ENCODE measurements around the gene IQSEC1. TPM values are rescaled to one million over a fixed set of nuclear protein-coding genes. Genes with fewer than 3 reads are reported as not detected.

IQSEC1 gene
- polyA plus RNA-seq, 1 experiment = 3.6 TPM

- ChIA-PET CTCF (no interaction called here), POLR2A (no interaction called here)
- TF ChIP-seq CTCF (IDR thresholded peaks at IDR 0.05; ENCODE audit: low read depth, low read length) = no peak
- no peaks in the 10 kb centered on the region for H3K9me3 ChIP-seq (ENCODE audit: control insufficient read depth, insufficient read depth, low read length)
- no peak overlapping the region for H3K4me3 ChIP-seq (ENCODE audit: low read depth, low read length)
- H3K27ac ChIP-seq (ENCODE audit: low read depth, low read length) = no peak overlapping the region
- no peaks in the 10 kb centered on the region for H3K27me3 ChIP-seq (ENCODE audit: control insufficient read depth, insufficient read depth, low read length)
- no peak for DNase-seq (ENCODE audit: low read depth, low spot score)
Measured at GRCh38 chr3:12940854-12941253, 132.4 kb downstream of the IQSEC1 start.

- Histone ChIP-seq H3K27ac (ENCODE audit: low read depth, low read length) (no peak overlapping the region), H3K4me3 (ENCODE audit: low read depth, low read length) (no peak overlapping the region), H3K9me3 (ENCODE audit: control insufficient read depth, insufficient read depth, low read length) (no peaks in the 10 kb centered on the region; the same call in 1 of the 2 replicates), H3K27me3 (ENCODE audit: control insufficient read depth, insufficient read depth, low read length) (no peaks in the 10 kb centered on the region)
- CTCF ChIA-PET = no interaction called here
- POLR2A ChIA-PET = no interaction called here
- no peak for DNase-seq (ENCODE audit: low read depth, low spot score)
- no peak for TF ChIP-seq CTCF (IDR thresholded peaks at IDR 0.05; ENCODE audit: low read depth, low read length)
Measured at GRCh38 chr3:12939137-12939536, 134.1 kb downstream of the IQSEC1 start.

GRCh38 chr3:12938258-12938711 is 134.9 kb downstream of the IQSEC1 start:
- peak overlapping the region; percentile 65 for H3K27ac ChIP-seq (ENCODE audit: low read depth, low read length)
- H3K9me3 ChIP-seq (ENCODE audit: control insufficient read depth, insufficient read depth, low read length) = no peaks in the 10 kb centered on the region; the same call in 1 of the 2 replicates
- H3K27me3 ChIP-seq (ENCODE audit: control insufficient read depth, insufficient read depth, low read length) = no peaks in the 10 kb centered on the region
- ChIA-PET CTCF (no interaction called here), POLR2A (no interaction called here)
- no peak for TF ChIP-seq CTCF (IDR thresholded peaks at IDR 0.05; ENCODE audit: low read depth, low read length)
- DNase-seq (ENCODE audit: low read depth, low spot score) = peak; percentile 7
- no peak overlapping the region for H3K4me3 ChIP-seq (ENCODE audit: low read depth, low read length)

- Histone ChIP-seq H3K27ac (ENCODE audit: low read depth, low read length) (no peak overlapping the region), H3K27me3 (ENCODE audit: control insufficient read depth, insufficient read depth, low read length) (no peaks in the 10 kb centered on the region), H3K9me3 (ENCODE audit: control insufficient read depth, insufficient read depth, low read length) (no peaks in the 10 kb centered on the region; the same call in 1 of the 2 replicates), H3K4me3 (ENCODE audit: low read depth, low read length) (no peak overlapping the region)
- ChIA-PET POLR2A (no interaction called here), CTCF (no interaction called here)
- DNase-seq (ENCODE audit: low read depth, low spot score) = no peak
- no peak for TF ChIP-seq CTCF (IDR thresholded peaks at IDR 0.05; ENCODE audit: low read depth, low read length)
Measured at GRCh38 chr3:12935861-12936830, 137.1 kb downstream of the IQSEC1 start.

Data from AG04450 (cell line).